NOMO-1 treated with dmso at 0.1 percent for 144 hours (cell line): ENCODE data around the gene WBP1.
A peak's percentile ranks its signal among the peaks of the same experiment; 100 is the strongest.
"Not testable (repeated sequence)": the region's sequence is repeated elsewhere in the genome, so short reads cannot be mapped to it uniquely, and the experiment has no call there.

ENCODE experiments used
- DNase-seq: peaks from one replicate; lab custom pipeline; 2025; ENCODE audit not compliant: unreplicated experiment; lab: John Stamatoyannopoulos, UW

Gene WBP1

DNA sequence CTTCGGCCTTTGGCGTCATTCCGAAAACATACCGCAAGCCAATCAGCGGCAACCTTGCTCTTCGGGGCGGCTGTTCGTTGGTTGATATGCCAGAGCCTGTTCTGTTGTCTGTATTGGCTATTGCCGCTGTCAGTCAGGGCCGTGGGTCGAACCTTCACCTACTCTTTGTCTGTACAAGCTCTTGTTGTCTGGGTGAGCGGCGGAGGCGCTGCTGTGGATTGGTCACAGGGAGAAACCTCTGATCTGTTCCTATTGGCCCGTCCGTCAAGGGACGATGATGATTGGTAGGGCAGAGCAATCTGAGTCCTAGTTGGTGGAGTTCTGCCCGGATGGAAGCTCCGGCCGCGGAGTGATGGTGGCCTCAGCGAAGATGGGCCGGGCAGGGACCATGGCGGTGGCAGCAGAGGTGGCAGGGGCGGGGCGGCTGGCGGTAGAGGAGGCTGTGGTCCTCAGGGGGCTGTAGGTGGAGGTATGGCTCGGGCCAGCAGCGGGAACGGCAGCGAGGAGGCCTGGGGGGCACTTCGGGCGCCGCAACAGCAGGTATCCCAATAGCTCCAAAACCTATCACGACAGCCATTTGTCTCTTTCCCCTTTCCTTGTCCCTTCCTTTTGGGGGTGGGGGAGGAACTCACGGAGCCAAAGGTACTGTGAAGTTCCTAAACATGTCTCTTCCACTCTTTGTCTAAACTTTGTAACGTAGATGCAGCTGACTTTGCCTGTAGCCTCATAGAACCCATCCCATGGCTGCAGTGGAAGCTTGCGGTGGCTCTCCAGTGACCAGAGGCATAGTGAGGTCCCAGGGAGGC lies at the start of gene WBP1:
Gene WBP1, plus strand, starts transcription at position 307 of the 806 bp plus-strand sequence. Its CDS starts 165 bp downstream, at position 472.
- peak; percentile 98 for DNase-seq

DNA sequence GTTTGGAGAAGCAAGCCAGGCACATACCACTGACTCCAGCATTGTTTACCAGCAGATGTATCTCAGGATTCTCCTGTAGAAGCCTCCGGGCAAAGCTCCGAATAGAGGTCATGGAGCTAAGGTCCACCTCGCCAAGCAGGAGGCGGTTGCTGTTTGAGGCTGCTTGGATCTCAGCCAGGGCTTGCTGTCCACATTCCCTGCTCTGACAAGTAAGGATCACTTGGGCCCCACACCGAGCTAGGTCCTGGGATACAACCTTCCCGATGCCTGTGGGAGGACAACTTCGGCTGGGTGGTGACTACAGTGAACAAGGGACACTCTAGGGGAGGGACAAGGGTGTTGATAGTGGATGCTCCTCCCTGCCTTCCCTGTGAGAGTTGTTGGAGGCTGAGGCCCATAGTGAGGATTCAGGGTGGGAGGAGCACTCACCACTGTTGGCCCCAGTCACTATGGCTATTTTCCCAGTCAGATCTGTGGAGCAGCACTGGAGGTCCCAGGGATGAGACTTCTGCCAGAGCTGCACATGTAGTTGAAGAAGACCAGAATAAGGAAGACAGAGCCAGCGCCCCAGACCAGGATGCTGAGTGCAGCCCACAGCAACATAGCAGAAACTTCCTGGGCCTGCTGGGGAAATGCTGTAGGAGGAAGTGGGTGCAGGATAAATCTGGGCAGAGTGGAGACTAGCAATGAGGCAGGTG lies 45.1 kb upstream of the WBP1 start:
- DNase-seq = no peak

DNA sequence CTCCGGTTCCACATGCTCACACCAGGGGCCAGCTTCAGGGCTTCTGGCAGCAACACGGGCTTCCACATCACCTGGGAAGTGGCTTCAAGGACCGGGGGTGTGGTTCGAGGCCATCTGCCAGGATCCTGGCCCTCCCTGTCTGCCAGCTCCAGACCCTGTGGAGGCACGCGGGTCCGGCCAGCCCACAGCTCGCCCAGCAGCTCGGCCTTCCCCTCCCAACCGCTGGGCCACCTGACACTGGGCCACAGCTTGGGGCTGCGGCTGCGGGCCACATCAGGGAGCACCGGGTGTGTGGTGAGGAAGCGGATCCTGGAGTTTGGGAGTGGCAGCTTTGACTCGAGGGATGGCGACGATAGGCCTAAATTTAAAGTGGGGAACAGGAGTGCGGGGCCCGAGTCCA lies 43.8 kb upstream of the WBP1 start:
- DNase-seq = no peak

DNA sequence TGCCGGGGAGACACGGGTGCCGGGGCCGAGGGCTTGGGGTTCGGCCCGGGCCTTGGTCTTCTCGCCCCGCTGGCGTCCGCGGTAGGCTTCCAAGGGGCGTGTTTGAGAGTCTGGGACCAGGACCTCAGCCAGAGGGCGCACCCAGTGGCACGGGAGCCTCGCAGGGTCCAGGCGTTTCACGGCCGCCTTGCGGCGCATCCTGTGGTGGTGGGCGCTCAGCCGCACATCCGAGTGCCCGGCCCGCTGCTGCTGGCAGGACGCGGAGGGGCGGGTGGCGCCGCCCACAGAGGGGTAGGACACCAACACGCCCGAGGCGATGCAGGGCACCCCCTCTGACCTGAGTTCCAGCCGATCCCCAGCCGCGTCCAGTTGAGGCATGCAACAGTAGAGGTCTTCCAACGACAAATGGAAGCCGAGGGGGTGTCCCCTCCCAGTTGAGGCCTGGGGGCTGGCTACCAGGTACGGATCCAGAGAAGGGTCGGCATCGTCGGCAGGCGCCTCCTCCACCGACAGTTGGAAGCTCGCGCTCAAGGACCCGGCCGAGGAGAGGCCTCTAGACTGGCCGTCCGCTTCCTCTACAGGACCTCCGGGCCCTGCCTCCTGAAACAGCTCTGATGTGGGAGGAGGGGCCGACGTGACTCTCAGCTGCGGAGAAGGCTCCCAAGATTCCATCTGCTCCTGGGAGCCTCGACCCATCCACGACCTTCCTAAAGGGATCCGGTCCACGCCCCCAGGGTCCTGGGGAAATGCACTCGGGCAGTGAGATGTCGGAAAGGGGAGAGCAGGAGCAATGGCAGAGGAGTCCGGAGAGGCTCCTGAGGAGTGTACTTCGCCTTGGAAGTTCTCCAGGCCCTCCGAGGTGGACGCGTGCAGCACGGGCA lies 43.1 kb upstream of the WBP1 start:
- DNase-seq = no peak

DNA sequence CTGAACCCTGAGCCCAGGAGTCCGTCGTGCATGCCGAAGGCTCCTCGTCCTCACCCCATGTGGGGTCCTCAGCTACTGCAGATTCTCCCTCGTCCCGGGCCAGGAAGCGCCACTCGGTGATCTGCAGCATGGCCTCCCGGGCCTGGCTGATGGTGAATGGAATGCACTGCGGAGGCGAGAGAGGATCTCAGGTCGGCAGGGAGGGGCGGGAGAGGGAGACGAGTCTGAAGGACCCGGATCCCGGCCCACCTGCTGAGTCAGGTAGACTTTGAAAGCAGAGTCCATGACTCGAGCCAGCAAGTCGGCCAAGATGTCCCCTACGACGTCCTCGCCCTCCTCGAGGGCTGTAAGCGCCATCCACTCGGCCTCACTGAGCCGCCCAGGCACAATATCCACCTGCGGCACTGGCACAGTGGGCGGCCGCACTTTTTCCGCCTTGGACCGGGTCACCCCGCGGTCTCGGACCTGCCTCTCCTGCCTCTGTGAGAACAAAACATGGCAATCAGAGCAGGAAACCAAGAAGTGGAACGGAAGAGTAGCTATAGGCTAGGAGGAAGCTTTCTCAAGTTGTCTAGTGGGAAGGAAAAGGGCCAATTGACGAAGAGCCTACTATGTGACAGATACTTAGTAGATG lies 42.4 kb upstream of the WBP1 start:
- DNase-seq = no peak

DNA sequence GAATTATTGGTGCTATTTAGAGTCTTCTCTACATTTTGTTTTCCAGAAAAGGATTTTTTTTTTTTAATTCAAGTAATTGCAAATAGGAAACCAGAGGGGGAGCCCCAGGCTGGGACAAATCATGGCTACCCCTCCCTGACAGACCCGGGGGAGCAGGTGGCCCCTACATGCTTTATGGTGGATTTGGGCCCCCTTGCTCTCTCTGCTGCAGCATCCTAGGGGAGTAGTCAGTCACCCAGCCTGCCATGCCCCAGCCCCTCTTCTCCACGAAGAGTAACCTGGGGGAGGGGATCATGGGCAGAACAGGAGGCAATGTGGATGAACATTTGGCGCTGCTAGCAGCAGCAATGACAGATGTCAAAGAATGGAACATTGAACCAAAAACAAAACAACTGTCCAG lies 41.5 kb upstream of the WBP1 start:
- no peak for DNase-seq

DNA sequence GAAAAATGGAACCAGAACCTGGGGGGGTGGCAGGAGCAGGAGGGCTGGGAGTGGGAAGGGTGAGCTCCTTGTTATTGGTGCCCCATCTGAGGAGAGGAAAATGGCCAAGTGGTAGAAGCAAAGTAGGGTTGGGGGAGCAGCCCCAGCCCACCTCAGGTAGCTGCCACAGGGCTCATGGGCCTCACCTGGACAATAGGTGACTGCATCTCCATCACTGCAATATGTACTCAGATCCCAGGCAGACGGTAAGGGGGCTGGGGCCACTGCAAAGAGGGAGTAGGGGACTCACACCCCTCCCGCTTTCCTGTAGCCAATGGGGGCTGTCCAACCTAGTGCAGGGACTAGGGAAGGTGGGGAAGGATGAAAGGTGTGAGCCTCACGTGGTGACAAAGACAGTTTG lies 41.0 kb upstream of the WBP1 start:
- no peak for DNase-seq

DNA sequence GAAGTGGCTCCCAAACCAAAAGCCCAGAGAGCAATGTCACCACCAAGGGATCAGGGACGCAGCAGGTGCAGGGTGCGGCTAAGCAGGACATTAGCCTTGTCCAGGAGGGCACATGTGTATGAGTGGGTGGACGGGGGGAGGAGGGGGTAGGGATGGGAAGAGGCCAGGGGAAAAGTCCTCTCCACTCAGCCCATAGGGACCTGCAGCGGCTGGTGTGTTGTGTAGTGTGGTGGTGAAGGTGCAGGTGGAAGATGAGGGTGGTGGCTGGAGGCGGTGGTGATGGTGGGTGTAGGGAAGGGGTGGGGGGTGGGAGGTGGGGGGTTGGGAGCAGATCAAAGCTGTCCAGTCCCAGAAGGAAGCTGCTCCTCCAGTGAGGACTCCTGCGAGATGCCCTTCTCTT lies 40.5 kb upstream of the WBP1 start:
- no peak for DNase-seq

DNA sequence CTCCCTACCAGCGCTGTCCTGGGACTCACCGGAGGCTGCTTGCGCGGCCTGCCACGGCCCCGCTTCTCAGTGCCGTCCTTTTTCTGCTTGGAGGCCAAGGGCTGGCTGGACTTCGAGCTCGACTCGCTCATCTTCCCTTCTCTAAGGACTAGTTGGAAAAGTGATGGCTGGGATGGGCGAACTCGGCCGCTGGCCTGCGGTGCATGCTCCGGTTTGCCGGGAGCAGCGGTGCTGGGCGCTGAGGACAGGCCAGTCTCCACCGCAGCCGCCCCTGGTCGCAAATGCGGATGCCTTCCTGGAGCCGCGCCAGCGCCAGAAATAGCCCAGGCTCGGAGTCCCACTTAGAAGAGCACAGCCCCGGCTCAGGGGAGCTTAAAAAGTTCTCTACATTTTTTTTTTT lies 39.9 kb upstream of the WBP1 start:
- DNase-seq = no peak

DNA sequence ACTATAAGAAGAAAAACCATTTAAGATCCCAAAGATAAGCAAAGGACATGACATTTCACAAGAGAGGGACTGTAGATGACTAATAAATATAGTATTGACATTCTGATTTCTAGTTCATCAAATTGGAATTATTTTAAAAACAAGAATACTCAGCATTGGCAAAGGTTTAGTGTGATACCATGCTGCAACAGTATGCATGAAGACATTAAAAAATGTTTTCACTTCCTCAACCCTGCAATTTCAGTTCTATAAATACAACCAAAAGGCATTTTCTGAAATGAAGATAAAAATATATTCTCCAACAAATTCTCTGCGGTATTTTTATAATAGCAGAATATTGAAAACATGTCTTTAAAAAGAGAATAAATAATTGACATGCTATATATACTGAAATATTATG lies 38.9 kb upstream of the WBP1 start:
- DNase-seq = no peak

DNA sequence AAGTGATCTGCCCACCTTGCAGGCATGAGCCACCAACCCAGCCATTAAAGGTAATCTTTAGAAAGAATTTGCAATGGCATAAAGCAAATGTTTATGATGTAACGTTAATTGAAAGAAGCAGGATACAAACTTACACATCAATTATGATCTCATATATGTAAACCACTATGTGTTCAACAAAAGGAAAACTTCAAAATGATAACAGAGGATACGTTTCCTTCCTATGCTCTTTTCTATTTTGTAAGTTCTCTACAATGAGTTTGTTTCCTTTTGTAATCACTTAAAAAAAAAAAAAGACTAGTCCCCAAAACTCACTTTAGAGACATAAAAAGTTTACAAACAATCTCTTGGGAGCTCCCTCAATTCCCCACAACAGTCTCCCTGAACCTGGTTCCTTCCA lies 38.2 kb upstream of the WBP1 start:
- no peak for DNase-seq

DNA sequence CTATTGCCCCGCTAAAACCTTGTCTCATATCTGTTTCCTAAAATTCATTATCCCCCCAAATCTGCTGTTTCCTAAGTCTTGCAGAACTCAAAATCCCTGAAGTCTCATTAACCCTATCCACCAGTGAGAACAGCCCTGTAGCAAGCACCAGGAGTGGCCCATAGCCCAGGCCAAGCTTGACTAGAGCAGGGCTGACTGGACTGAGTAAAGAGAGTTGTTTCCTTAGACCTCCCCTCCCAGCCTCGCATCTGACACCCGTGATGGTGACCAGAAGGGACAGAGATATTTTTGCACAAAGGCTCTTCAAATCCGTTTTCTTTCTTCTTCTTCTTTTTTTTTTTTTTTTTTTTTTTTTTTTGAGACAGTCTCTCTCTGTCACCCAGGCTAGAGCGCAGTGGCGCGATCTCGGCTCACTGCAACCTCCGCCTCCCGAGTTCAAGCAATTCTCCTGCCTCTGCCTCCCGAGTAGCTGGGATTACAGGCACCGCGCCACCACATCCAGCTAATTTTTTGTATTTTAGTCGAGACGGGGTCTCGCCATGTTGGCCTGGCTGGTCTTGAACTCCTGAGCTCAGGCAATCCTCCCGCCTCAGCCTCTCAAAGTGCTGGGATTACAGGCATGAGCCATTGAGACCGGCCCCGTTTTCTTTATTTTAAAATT lies 37.7 kb upstream of the WBP1 start:
- DNase-seq = not testable (repeated sequence)

DNA sequence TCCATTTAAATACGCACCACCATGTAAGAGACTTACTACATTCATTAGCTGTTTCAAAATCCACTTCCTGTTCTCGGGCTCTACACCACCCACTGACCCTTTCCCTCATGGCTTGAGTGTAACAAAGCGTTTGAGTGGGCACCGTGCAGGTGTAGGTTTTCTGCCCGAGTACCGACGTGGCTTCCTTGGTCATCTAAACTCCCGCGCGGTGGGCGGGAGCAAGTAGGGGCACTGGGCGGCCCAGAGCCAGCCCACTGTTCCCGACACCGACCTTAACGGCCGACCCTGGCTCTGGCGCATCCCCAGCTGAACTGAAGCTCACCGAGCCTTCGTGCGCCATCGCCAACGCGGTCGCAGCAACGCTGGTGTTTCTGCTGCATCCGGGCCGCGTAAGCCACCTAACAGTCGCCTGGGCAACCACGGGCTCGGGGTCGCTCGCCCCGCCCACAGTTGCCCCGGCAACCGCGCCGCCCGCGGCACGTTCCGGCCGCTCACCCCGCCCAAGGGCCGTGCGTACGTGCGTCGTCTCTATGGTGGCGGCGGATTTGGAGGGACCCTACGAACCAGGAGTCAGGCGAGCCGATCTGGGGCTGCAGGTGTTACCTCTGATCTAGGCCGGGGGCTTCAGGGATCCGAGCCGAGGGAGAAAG lies 36.9 kb upstream of the WBP1 start, which contains the start of the genes C2orf81 and WDR54:
Gene C2orf81, minus strand, starts transcription at position 399 of the 650 bp plus-strand sequence. Its CDS starts 59 bp downstream, at position 340.
Gene WDR54, plus strand, starts transcription at position 510 of the 650 bp plus-strand sequence. CDS start 424 bp downstream, outside the sequence.
- peak; percentile 86 for DNase-seq

DNA sequence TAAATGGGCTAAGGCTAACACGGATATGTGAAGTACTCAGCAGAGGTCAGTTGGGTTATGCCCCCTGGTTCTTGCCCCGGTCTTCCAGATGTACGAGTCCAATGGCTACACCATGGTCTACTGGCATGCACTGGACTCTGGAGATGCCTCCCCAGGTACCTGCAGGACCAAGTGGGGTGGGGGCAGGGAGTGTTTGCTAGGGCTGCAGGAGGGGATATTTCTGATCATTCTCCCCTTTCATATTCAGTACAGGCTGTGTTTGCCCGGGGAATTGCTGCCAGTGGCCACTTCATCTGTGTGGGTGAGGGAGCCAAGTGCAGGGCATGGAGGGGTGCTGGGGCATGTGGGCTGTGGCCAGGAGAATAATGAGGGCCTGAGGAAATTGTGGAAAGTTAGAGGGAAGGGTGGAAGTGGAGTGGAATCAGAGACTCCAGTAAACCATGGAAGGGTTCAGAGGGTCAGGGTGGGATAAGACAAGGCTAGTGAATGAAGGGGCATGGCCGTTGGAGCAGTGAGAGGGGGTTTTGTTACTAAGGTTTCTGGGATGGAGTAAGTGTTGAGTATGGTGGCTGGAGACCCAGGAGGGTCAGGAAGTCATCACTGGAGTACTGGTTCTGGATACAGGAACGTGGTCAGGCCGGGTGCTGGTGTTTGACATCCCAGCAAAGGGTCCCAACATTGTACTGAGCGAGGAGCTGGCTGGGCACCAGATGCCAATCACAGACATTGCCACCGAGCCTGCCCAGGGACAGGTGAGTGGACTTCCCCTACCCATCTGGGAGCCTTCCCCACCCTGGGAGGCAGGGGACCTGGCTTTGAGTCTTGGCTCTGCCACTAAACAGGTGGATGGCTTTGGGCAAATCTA lies 34.8 kb upstream of the WBP1 start:
- no peak for DNase-seq

DNA sequence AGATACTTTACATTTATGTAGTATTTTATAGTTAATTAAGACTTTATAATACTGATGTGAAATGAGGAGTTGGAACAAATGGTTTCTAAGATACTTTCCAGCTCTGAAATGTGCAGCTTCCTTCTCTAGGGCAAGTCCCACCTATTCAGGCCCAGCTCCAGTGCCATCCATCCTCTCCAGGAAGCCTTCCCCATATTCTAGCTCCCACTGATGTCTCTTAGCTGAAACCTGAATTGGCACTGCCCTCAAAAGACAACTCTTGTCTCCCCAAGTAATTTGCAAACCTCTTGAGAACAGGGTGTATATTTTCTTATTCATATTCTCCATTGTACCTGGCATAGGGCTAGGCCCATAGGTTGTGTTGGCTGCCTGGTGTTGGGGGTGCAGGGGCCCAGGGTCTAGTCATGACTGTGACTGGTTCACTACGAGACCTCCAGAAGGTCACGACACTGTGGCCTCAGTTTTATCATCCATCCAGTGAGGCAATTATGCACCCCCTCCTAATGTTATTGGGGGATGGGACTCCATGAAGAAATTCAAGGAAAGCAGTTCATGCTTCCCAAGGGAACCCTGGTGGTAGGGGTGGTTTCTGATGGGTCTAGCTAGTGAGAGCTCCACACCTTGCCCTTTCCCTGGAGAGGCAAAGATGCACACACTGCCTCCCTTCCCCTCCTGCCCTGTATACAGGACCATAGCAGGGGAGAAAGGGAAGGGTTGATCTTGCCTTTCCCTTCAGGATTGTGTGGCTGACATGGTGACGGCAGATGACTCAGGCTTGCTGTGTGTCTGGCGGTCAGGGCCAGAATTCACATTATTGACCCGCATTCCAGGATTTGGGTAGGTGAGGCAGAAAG lies 33.9 kb upstream of the WBP1 start:
- no peak for DNase-seq

DNA sequence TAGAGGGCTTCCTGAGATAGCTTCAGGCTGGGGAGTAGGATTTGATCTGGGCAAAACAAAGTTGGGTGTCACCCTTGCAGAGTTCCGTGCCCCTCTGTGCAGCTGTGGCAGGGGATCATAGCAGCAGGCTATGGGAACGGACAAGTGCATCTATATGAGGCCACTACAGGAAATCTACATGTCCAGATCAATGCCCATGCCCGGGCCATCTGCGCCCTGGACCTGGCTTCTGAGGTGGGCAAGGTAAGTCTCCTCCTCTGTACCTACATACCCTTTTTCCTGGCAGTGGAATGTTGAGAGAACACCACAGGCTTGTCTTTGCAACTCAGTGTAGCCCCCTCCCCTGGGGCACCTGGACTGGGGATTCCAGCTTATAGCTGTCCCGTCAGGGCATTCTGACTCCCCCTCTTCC lies 33.2 kb upstream of the WBP1 start:
- DNase-seq = no peak

DNA sequence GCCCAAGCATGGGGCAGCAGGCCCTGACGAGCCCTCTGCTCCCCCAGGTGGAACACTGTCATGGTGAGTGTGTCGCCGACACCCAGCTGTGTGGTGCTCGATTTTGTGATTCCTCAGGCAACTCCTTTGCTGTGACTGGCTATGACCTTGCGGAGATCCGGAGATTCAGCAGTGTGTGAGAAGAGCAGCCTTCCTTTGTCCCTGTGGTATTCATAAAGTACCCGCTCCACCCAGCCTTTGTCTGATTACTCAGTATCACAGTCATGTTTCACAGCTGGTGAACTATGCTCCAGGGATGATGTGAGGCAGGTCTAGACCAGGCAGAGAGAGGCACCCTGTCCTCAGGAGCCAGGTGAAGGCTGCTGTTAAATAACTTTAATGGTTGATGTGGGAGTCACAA lies 32.7 kb upstream of the WBP1 start:
- no peak for DNase-seq

DNA sequence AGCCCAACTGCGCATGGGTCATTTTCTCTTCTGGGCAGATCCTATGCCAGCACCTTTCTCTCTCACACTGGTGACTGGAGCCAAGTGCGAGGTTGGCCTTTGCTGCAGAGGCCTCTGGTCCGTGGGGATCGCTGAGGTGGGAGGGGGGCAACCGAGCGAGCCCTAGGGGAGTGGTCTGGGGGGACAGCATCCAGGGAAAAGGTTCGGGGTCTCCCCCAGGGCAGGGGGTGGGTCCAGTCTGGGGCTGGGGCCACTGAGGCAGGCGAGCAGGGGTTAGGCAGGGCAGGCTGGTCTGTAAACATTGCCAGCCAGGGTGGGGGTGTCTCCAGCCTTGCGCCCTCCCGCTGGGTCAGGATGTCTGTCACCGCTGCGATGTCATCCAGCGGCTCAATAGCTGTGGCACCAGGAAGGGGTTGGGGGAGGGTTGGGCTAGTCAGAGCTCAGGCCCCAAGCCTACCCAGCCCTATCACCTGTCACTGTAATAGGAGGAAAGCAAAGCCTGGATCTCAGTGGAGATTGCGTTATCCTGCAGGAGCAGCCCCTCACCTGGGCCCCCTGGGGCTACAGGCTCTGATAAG lies 32.0 kb upstream of the WBP1 start:
- no peak for DNase-seq
